IPS DF 6.9 (cell line): ENCODE results near the gene CACNA2D2.
A peak's percentile ranks its signal among the peaks of the same experiment; 100 is the strongest.

Experiments used
- DNase-seq: peaks from one replicate; pipeline ENCODE4 v3.0.0-alpha.2; 2013; ENCODE audit warnings: low read depth, low spot score
- H3K27ac ChIP-seq: one replicate; pipeline ENCODE4 v1.5.1; 2013; ENCODE audit warnings: low read length, control low read depth
- H3K27me3 ChIP-seq: 2 replicates; pipeline ENCODE4 v1.6.1; 2013; ENCODE audit warnings: mild to moderate bottlenecking, low read length; ENCODE audit not compliant: control insufficient read depth, insufficient read depth
- H3K36me3 ChIP-seq: 2 replicates; pipeline ENCODE4 v1.6.1; 2013; ENCODE audit warnings: low read length; ENCODE audit not compliant: control insufficient read depth, insufficient read depth
- H3K4me1 ChIP-seq: 2 replicates; pipeline ENCODE4 v1.6.1; 2013; ENCODE audit warnings: low read length; ENCODE audit not compliant: control insufficient read depth, insufficient read depth
- H3K4me3 ChIP-seq: 2 replicates; pipeline ENCODE4 v1.5.1; 2013; ENCODE audit warnings: mild to moderate bottlenecking, low read length
- H3K9me3 ChIP-seq: 2 replicates; pipeline ENCODE4 v1.6.1; 2013; ENCODE audit warnings: low read length, inconsistent platforms; ENCODE audit not compliant: control insufficient read depth, insufficient read depth
- WGBS: extraction: QIAGEN DNeasy Blood & Tissue Kit; methylation state at CpG from one replicate; pipeline ENCODE4 v1.1.7; 2013; ENCODE audit warnings: mixed read lengths, missing lambda C conversion rate; ENCODE audit not compliant: insufficient read length, insufficient coverage; 5-methylcytosine and 5-hydroxymethylcytosine counted together

The CACNA2D2 gene

GRCh38 chr3:50319894-50320625 lies 183.4 kb downstream of the CACNA2D2 start:
- no peaks in the 10 kb centered on the region for H3K27me3 ChIP-seq
- no CpG with 5 or more reads among the region's 29 CpGs for WGBS
- H3K4me3 ChIP-seq = peak overlapping the region; percentile 85; the same call in 1 of the 2 replicates
- no peak overlapping the region for H3K27ac ChIP-seq
- H3K36me3 ChIP-seq = peaks cover 27% of the 10 kb centered on the region
- DNase-seq = no peak
- H3K4me1 ChIP-seq = peaks cover 8% of the 10 kb centered on the region
- no peaks in the 10 kb centered on the region for H3K9me3 ChIP-seq

- no peaks in the 10 kb centered on the region for H3K9me3 ChIP-seq
- H3K27me3 ChIP-seq = no peaks in the 10 kb centered on the region
- peaks cover 27% of the 10 kb centered on the region for H3K36me3 ChIP-seq
- no peak overlapping the region for H3K4me3 ChIP-seq
- no peak for DNase-seq
- no peak overlapping the region for H3K27ac ChIP-seq
- WGBS = no CpG with 5 or more reads among the region's 16 CpGs
- H3K4me1 ChIP-seq = peaks cover 7% of the 10 kb centered on the region
Measured at GRCh38 chr3:50319181-50319893, 184.1 kb downstream of the CACNA2D2 start.

GRCh38 chr3:50318615-50319014 lies 184.8 kb downstream of the CACNA2D2 start:
- H3K4me1 ChIP-seq = peaks cover 5% of the 10 kb centered on the region; the same call in 1 of the 2 replicates
- H3K9me3 ChIP-seq = no peaks in the 10 kb centered on the region
- WGBS = no CpG with 5 or more reads among the region's 10 CpGs
- no peak overlapping the region for H3K4me3 ChIP-seq
- no peak overlapping the region for H3K27ac ChIP-seq
- H3K36me3 ChIP-seq = peaks cover 27% of the 10 kb centered on the region
- no peaks in the 10 kb centered on the region for H3K27me3 ChIP-seq
- DNase-seq = no peak

- Histone ChIP-seq H3K4me3 (no peak overlapping the region), H3K36me3 (peaks cover 27% of the 10 kb centered on the region)
Measured at GRCh38 chr3:50318163-50318562, 185.3 kb downstream of the CACNA2D2 start.

GRCh38 chr3:50317300-50317699 lies 186.1 kb downstream of the CACNA2D2 start:
- Histone ChIP-seq H3K9me3 (no peaks in the 10 kb centered on the region), H3K36me3 (peaks cover 27% of the 10 kb centered on the region), H3K27ac (no peak overlapping the region), H3K4me1 (peaks cover 5% of the 10 kb centered on the region; the same call in 1 of the 2 replicates), H3K27me3 (no peaks in the 10 kb centered on the region), H3K4me3 (no peak overlapping the region)
- DNase-seq = no peak
- no CpG with 5 or more reads among the region's 6 CpGs for WGBS

More at GRCh38 chr3:50318163-50318562, 185.3 kb downstream of the CACNA2D2 start:
- WGBS = no CpG with 5 or more reads among the region's 11 CpGs
- Histone ChIP-seq H3K27me3 (no peaks in the 10 kb centered on the region), H3K4me1 (peaks cover 5% of the 10 kb centered on the region; the same call in 1 of the 2 replicates), H3K27ac (no peak overlapping the region), H3K9me3 (no peaks in the 10 kb centered on the region)
- DNase-seq = no peak

GRCh38 chr3:50316657-50317242 lies 186.7 kb downstream of the CACNA2D2 start:
- H3K36me3 ChIP-seq = peaks cover 27% of the 10 kb centered on the region
- no peaks in the 10 kb centered on the region for H3K9me3 ChIP-seq
- peaks cover 5% of the 10 kb centered on the region; the same call in 1 of the 2 replicates for H3K4me1 ChIP-seq
- DNase-seq = no peak
- no peaks in the 10 kb centered on the region for H3K27me3 ChIP-seq
- no CpG with 5 or more reads among the region's 9 CpGs for WGBS
- H3K4me3 ChIP-seq = no peak overlapping the region
- no peak overlapping the region for H3K27ac ChIP-seq

GRCh38 chr3:50314816-50315215 lies 188.6 kb downstream of the CACNA2D2 start:
- Histone ChIP-seq H3K9me3 (no peaks in the 10 kb centered on the region), H3K27me3 (no peaks in the 10 kb centered on the region), H3K36me3 (peaks cover 27% of the 10 kb centered on the region), H3K4me1 (peaks cover under 1% of the 10 kb centered on the region; the same call in 1 of the 2 replicates), H3K27ac (no peak overlapping the region), H3K4me3 (no peak overlapping the region)
- DNase-seq = no peak
- no CpG with 5 or more reads among the region's 4 CpGs for WGBS

- Histone ChIP-seq H3K27me3 (no peaks in the 10 kb centered on the region), H3K9me3 (no peaks in the 10 kb centered on the region), H3K4me1 (no peaks in the 10 kb centered on the region), H3K27ac (no peak overlapping the region), H3K36me3 (peaks cover 24% of the 10 kb centered on the region), H3K4me3 (no peak overlapping the region)
- no CpG with 5 or more reads among the region's 3 CpGs for WGBS
- no peak for DNase-seq
Measured at GRCh38 chr3:50314342-50314741, 189.1 kb downstream of the CACNA2D2 start.
